GM19455 (cell line): Measurements from ENCODE around the gene WDR1.

ENCODE experiments used
- ATAC-seq: cut with Tn5 transposase; IDR thresholded peaks from one replicate; pipeline ENCODE4 v1.9.1; 2021; ENCODE audit not compliant: unreplicated experiment

WDR1 gene

GRCh38 chr4:10087152-10087791, 29.3 kb downstream of the WDR1 start:
- ATAC-seq: no peak

- no peak for ATAC-seq
These were observed 30.0 kb downstream of the WDR1 start for GRCh38 chr4:10086506-10087120.

- ATAC-seq: no peak
These were observed 30.6 kb downstream of the WDR1 start for GRCh38 chr4:10085828-10086505.

- no peak for ATAC-seq
These were observed 31.2 kb downstream of the WDR1 start for GRCh38 chr4:10085386-10085785.

- ATAC-seq: no peak
These were observed 31.8 kb downstream of the WDR1 start for GRCh38 chr4:10084651-10085358.

GRCh38 chr4:10083861-10084641, 32.5 kb downstream of the WDR1 start:
- ATAC-seq: no peak

- ATAC-seq: no peak
These were observed 33.2 kb downstream of the WDR1 start for GRCh38 chr4:10083331-10083771.

- ATAC-seq: no peak
These were observed 33.9 kb downstream of the WDR1 start for GRCh38 chr4:10082459-10083272.

- ATAC-seq: no peak
These were observed 34.6 kb downstream of the WDR1 start for GRCh38 chr4:10082047-10082446.

- no peak for ATAC-seq
These were observed 35.4 kb downstream of the WDR1 start for GRCh38 chr4:10081218-10081606.

GRCh38 chr4:10080589-10081217, 35.9 kb downstream of the WDR1 start:
- ATAC-seq: no peak

- ATAC-seq: no peak
These were observed 36.5 kb downstream of the WDR1 start for GRCh38 chr4:10079912-10080588.

GRCh38 chr4:10079256-10079655, 37.3 kb downstream of the WDR1 start:
- ATAC-seq: no peak

GRCh38 chr4:10078481-10079233, 37.9 kb downstream of the WDR1 start:
- no peak for ATAC-seq

GRCh38 chr4:10077483-10078335, 38.9 kb downstream of the WDR1 start:
- ATAC-seq: no peak

- ATAC-seq: no peak
These were observed 39.5 kb downstream of the WDR1 start for GRCh38 chr4:10077076-10077475.

- ATAC-seq: no peak
These were observed 40.6 kb downstream of the WDR1 start for GRCh38 chr4:10075953-10076391.
